GM23338 (cell line): ENCODE measurements around the gene LDHD. TPM values are rescaled to one million over a fixed set of nuclear protein-coding genes. Genes with fewer than 3 reads are reported as not detected.

Experiments used
- ATAC-seq: fragments of 200-7000 bp; cut with Tn5 transposase; 3 replicates; pipeline ENCODE4 v1.9.1; 2020
- DNase-seq: peaks from one replicate; pipeline ENCODE4 v3.0.0-alpha.2; 2015; ENCODE audit warnings: low spot score
- H2AFZ ChIP-seq: fragments of 200-600 bp; sonication (generic); 2 replicates; pipeline ENCODE4 v1.8.0; 2016; ENCODE audit warnings: antibody characterized with exemption, mild to moderate bottlenecking, moderate library complexity
- H3F3A ChIP-seq: fragments of 200-600 bp; sonication (generic); replicated peaks from 2 replicates; pipeline ENCODE4 v1.8.0; 2017; ENCODE audit warnings: antibody characterized with exemption, mixed run types, low read depth
- H3K27ac ChIP-seq: fragments of 200-600 bp; sonication (generic); 2 replicates; pipeline ENCODE4 v1.6.1; 2016; ENCODE audit warnings: low read depth
- H3K27me3 ChIP-seq: fragments of 200-600 bp; sonication (generic); 2 replicates; pipeline ENCODE4 v1.8.0; 2016; ENCODE audit warnings: mild to moderate bottlenecking, mixed run types, moderate library complexity; ENCODE audit not compliant: insufficient read depth
- H3K36me3 ChIP-seq: fragments of 200-600 bp; sonication (generic); 2 replicates; pipeline ENCODE4 v1.8.0; 2016; ENCODE audit warnings: mild to moderate bottlenecking; ENCODE audit not compliant: insufficient read depth
- H3K4me1 ChIP-seq: fragments of 200-600 bp; sonication (generic); 2 replicates; pipeline ENCODE4 v1.8.0; 2016; ENCODE audit warnings: mild to moderate bottlenecking, moderate library complexity; ENCODE audit not compliant: insufficient read depth
- H3K4me2 ChIP-seq: fragments of 200-600 bp; sonication (generic); 2 replicates; pipeline ENCODE4 v1.7.1; 2017; ENCODE audit warnings: mixed run types
- H3K4me3 ChIP-seq: fragments of 200-600 bp; sonication (generic); 2 replicates; pipeline ENCODE4 v1.6.1; 2016; ENCODE audit warnings: mixed run types
- H3K79me2 ChIP-seq: fragments of 200-600 bp; sonication (generic); replicated peaks from 2 replicates; pipeline ENCODE4 v1.8.0; 2017; ENCODE audit warnings: mild to moderate bottlenecking; ENCODE audit not compliant: insufficient read depth
- H3K9me2 ChIP-seq: fragments of 200-600 bp; sonication (generic); 2 replicates; pipeline ENCODE4 v1.8.0; 2017; ENCODE audit not compliant: insufficient read depth
- H4K20me1 ChIP-seq: fragments of 200-600 bp; sonication (generic); replicated peaks from 2 replicates; pipeline ENCODE4 v1.8.0; 2017; ENCODE audit warnings: mild to moderate bottlenecking; ENCODE audit not compliant: insufficient read depth
- H3K27ac Mint-ChIP-seq: 2 replicates; pipeline ENCODE4 v1.8.0; 2020; ENCODE audit warnings: inconsistent platforms, mild to moderate bottlenecking, moderate library complexity, mixed read lengths
- H3K27me3 Mint-ChIP-seq: 3 replicates; pipeline ENCODE4 v1.8.0; 2022; ENCODE audit warnings: low read depth, mild to moderate bottlenecking, moderate library complexity, mixed read lengths, inconsistent platforms; ENCODE audit not compliant: insufficient read depth, poor library complexity
- H3K36me3 Mint-ChIP-seq: 3 replicates; pipeline ENCODE4 v1.8.0; 2021; ENCODE audit warnings: low read depth, mild to moderate bottlenecking, inconsistent platforms, moderate library complexity, mixed read lengths
- H3K4me1 Mint-ChIP-seq: 3 replicates; pipeline ENCODE4 v1.8.0; 2020; ENCODE audit warnings: mild to moderate bottlenecking, inconsistent platforms, mixed read lengths
- H3K4me3 Mint-ChIP-seq: 3 replicates; pipeline ENCODE4 v1.8.0; 2021; ENCODE audit warnings: moderate library complexity, mild to moderate bottlenecking, inconsistent platforms, mixed read lengths
- H3K9me3 Mint-ChIP-seq: 3 replicates; pipeline ENCODE4 v1.8.0; 2020; ENCODE audit warnings: moderate library complexity, mild to moderate bottlenecking, inconsistent platforms, mixed read lengths
- CREB1 ChIP-seq: fragments of 250-450 bp; sonication (Bioruptor Pico); IDR thresholded peaks from 2 replicates; pipeline ENCODE4 v1.5.0; 2020; ENCODE audit warnings: low read depth, mild to moderate bottlenecking, moderate library complexity
- EZH2 ChIP-seq: fragments of 200-600 bp; sonication (generic); IDR thresholded peaks from one replicate; pipeline ENCODE4 v1.8.0; 2017; ENCODE audit warnings: antibody characterized with exemption, mild to moderate bottlenecking, low read depth; ENCODE audit not compliant: unreplicated experiment
- EZH2phosphoT487 ChIP-seq: fragments of 200-600 bp; sonication (generic); IDR thresholded peaks from one replicate; pipeline ENCODE4 v1.8.1; 2018; ENCODE audit warnings: antibody characterized with exemption; ENCODE audit not compliant: unreplicated experiment
- JUNB ChIP-seq: IDR thresholded peaks from one replicate; pipeline ENCODE4 v1.6.1; 2016; ENCODE audit warnings: antibody characterized with exemption; ENCODE audit not compliant: unreplicated experiment
- NANOG ChIP-seq: IDR thresholded peaks from 2 replicates; pipeline ENCODE4 v1.6.1; 2016; ENCODE audit warnings: antibody characterized with exemption, borderline replicate concordance
- POLR2AphosphoS5 ChIP-seq: IDR thresholded peaks from 2 replicates; pipeline ENCODE4 v1.6.1; 2016; ENCODE audit warnings: antibody characterized with exemption, low read depth
- STAT1 ChIP-seq: IDR thresholded peaks from one replicate; pipeline ENCODE4 v1.6.1; 2016; ENCODE audit warnings: antibody characterized with exemption; ENCODE audit not compliant: unreplicated experiment
- ZNF114 ChIP-seq: fragments of 250-450 bp; sonication (Bioruptor Pico); IDR thresholded peaks from 2 replicates; pipeline ENCODE4 v1.5.0; 2020; ENCODE audit warnings: mild to moderate bottlenecking, moderate library complexity
- ZNF331 ChIP-seq: fragments of 250-450 bp; sonication (Bioruptor Pico); IDR thresholded peaks from 2 replicates; pipeline ENCODE4 v1.5.0; 2020; ENCODE audit warnings: low read depth, mild to moderate bottlenecking, moderate library complexity
- polyA plus RNA-seq: library from polyadenylated mRNA; unstranded; fragments of >200 nt; fragmentation: Nextera tagmentation; extraction: Ambion mirVana; gene quantifications from 2 replicates; pipeline ENCODE4 v1.2.1, GENCODE V29; 2016
- total RNA-seq: library from RNA; depleted of rRNA; stranded (reverse); fragments of >200 nt; shearing (Covaris generic); gene quantifications from 2 replicates; pipeline ENCODE4 v1.2.3, GENCODE V29; 2014
- TF ChIP-seq, protein P1 (sequence below): fragments of 250-450 bp; sonication (Bioruptor Pico); IDR thresholded peaks from 2 replicates; pipeline ENCODE4 v1.5.0; 2020; ENCODE audit warnings: mild to moderate bottlenecking, moderate library complexity
- TF ChIP-seq, protein P2 (sequence below), 2 experiments: fragments of 200-600 bp in 1 of 2; sonication (generic) in 1 of 2; conservative IDR thresholded peaks; 2 replicates each; pipeline versions ENCODE4 v1.5.1 to v1.6.1; 2016 to 2017; ENCODE audit warnings: antibody characterized with exemption in 2 of 2, low read depth in 2 of 2, mild to moderate bottlenecking in 2 of 2, moderate library complexity in 1 of 2
- TF ChIP-seq, protein P3 (sequence below): IDR thresholded peaks from one replicate; pipeline ENCODE4 v1.6.1; 2018; ENCODE audit warnings: antibody characterized with exemption; ENCODE audit not compliant: unreplicated experiment
- TF ChIP-seq, protein P4 (sequence below): IDR thresholded peaks from 2 replicates; pipeline ENCODE4 v1.6.1; 2016; ENCODE audit warnings: antibody characterized with exemption

LDHD gene
- total and polyA plus RNA-seq, 2 experiments from 2014 or later = 5.0 to 7.7 TPM

DNA sequence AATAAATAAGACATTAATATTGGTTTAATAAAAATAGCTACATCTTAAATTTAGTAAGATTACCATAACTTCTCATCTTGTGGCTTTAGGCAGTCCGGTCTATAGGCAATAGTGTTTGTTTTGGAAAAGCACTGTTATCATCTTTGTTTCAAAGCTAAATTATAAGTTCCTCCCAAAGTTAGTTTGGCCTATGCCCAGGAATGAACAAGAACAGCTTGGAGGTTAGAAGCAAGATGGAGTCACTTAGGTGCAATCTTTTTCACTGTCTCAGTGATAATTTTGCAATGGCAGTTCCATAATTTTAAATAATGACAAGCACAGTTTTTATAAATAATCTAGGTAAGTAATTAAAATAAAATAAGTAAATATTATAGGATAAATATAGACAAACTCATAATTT lies 6.0 kb upstream of the LDHD start (continued):
- TF ChIP-seq, protein P1, sequence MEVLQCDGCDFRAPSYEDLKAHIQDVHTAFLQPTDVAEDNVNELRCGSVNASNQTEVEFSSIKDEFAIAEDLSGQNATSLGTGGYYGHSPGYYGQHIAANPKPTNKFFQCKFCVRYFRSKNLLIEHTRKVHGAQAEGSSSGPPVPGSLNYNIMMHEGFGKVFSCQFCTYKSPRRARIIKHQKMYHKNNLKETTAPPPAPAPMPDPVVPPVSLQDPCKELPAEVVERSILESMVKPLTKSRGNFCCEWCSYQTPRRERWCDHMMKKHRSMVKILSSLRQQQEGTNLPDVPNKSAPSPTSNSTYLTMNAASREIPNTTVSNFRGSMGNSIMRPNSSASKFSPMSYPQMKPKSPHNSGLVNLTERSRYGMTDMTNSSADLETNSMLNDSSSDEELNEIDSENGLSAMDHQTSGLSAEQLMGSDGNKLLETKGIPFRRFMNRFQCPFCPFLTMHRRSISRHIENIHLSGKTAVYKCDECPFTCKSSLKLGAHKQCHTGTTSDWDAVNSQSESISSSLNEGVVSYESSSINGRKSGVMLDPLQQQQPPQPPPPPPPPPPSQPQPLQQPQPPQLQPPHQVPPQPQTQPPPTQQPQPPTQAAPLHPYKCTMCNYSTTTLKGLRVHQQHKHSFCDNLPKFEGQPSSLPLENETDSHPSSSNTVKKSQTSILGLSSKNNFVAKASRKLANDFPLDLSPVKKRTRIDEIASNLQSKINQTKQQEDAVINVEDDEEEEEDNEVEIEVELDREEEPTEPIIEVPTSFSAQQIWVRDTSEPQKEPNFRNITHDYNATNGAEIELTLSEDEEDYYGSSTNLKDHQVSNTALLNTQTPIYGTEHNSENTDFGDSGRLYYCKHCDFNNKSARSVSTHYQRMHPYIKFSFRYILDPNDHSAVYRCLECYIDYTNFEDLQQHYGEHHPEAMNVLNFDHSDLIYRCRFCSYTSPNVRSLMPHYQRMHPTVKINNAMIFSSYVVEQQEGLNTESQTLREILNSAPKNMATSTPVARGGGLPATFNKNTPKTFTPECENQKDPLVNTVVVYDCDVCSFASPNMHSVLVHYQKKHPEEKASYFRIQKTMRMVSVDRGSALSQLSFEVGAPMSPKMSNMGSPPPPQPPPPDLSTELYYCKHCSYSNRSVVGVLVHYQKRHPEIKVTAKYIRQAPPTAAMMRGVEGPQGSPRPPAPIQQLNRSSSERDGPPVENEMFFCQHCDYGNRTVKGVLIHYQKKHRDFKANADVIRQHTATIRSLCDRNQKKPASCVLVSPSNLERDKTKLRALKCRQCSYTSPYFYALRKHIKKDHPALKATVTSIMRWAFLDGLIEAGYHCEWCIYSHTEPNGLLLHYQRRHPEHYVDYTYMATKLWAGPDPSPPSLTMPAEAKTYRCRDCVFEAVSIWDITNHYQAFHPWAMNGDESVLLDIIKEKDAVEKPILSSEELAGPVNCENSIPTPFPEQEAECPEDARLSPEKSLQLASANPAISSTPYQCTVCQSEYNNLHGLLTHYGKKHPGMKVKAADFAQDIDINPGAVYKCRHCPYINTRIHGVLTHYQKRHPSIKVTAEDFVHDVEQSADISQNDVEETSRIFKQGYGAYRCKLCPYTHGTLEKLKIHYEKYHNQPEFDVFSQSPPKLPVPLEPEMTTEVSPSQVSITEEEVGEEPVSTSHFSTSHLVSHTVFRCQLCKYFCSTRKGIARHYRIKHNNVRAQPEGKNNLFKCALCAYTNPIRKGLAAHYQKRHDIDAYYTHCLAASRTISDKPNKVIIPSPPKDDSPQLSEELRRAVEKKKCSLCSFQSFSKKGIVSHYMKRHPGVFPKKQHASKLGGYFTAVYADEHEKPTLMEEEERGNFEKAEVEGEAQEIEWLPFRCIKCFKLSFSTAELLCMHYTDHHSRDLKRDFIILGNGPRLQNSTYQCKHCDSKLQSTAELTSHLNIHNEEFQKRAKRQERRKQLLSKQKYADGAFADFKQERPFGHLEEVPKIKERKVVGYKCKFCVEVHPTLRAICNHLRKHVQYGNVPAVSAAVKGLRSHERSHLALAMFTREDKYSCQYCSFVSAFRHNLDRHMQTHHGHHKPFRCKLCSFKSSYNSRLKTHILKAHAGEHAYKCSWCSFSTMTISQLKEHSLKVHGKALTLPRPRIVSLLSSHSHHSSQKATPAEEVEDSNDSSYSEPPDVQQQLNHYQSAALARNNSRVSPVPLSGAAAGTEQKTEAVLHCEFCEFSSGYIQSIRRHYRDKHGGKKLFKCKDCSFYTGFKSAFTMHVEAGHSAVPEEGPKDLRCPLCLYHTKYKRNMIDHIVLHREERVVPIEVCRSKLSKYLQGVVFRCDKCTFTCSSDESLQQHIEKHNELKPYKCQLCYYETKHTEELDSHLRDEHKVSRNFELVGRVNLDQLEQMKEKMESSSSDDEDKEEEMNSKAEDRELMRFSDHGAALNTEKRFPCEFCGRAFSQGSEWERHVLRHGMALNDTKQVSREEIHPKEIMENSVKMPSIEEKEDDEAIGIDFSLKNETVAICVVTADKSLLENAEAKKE (CRISPR knock-in tag) = no peak
- TF ChIP-seq EZH2 = no peak

DNA sequence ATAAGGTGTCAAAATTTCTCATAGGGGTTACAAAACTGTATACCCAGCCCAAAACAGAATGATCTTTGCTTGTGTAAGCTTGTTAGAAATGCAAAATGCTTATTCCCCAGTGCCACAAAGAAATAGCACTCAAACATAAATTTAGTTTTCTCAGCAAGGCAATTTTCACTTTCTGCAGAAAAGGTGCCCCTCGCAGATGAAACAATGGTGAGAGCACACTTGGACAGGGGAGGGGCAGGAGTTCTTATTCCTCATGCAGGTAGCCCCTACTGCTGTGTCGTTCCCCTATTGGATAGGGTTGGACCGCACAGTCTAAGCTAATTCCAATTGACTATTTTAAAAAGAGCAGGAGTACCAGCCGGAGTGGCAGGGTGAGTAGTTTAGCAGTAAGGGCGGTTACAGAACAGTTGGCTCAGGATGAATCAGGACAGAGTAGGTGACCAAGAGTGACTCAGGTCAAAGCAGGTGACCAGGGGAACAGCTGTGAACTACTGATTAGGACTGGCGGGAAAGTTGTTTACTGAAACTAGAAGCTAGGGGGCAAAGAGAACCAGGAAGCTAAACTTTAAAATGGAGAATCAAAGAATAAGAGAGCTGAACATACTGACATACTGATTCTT lies 5.5 kb upstream of the LDHD start:
- H3K9me2 ChIP-seq = no peaks in the 10 kb centered on the region
- H3K4me1 Mint-ChIP-seq = peaks cover 17% of the 10 kb centered on the region
- no peak for ATAC-seq
- H3F3A ChIP-seq = no peaks in the 10 kb centered on the region
- H3K4me3 ChIP-seq = no peak overlapping the region
- H3K36me3 ChIP-seq = peaks cover 10% of the 10 kb centered on the region
- peaks cover 59% of the 10 kb centered on the region for H3K9me3 Mint-ChIP-seq
- peaks cover 22% of the 10 kb centered on the region for H3K4me1 ChIP-seq
- peaks cover 23% of the 10 kb centered on the region; the same call in 2 of the 3 replicates for H3K36me3 Mint-ChIP-seq
- no peaks in the 10 kb centered on the region for H3K79me2 ChIP-seq
- no peak for DNase-seq
- H3K27ac Mint-ChIP-seq = no peak overlapping the region
- no peaks in the 10 kb centered on the region for H4K20me1 ChIP-seq
- H3K4me2 ChIP-seq = no peak overlapping the region
- H3K27me3 Mint-ChIP-seq = peaks cover 2% of the 10 kb centered on the region
- H2AFZ ChIP-seq = no peak overlapping the region
- no peaks in the 10 kb centered on the region for H3K27me3 ChIP-seq
- H3K4me3 Mint-ChIP-seq = no peak overlapping the region
- no peak overlapping the region for H3K27ac ChIP-seq
- TF ChIP-seq, protein P2, sequence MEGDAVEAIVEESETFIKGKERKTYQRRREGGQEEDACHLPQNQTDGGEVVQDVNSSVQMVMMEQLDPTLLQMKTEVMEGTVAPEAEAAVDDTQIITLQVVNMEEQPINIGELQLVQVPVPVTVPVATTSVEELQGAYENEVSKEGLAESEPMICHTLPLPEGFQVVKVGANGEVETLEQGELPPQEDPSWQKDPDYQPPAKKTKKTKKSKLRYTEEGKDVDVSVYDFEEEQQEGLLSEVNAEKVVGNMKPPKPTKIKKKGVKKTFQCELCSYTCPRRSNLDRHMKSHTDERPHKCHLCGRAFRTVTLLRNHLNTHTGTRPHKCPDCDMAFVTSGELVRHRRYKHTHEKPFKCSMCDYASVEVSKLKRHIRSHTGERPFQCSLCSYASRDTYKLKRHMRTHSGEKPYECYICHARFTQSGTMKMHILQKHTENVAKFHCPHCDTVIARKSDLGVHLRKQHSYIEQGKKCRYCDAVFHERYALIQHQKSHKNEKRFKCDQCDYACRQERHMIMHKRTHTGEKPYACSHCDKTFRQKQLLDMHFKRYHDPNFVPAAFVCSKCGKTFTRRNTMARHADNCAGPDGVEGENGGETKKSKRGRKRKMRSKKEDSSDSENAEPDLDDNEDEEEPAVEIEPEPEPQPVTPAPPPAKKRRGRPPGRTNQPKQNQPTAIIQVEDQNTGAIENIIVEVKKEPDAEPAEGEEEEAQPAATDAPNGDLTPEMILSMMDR (conservative IDR thresholded peaks at IDR 0.05; ENCODE audit: low read depth in 2 of 2) = no peak
- TF ChIP-seq ZNF114 (no peak), ZNF331 (CRISPR knock-in tag) (no peak), EZH2phosphoT487 (no peak), STAT1 (no peak), CREB1 (CRISPR knock-in tag) (no peak), POLR2AphosphoS5 (no peak), EZH2 (no peak), NANOG (no peak), JUNB (no peak)
- TF ChIP-seq, protein P3, sequence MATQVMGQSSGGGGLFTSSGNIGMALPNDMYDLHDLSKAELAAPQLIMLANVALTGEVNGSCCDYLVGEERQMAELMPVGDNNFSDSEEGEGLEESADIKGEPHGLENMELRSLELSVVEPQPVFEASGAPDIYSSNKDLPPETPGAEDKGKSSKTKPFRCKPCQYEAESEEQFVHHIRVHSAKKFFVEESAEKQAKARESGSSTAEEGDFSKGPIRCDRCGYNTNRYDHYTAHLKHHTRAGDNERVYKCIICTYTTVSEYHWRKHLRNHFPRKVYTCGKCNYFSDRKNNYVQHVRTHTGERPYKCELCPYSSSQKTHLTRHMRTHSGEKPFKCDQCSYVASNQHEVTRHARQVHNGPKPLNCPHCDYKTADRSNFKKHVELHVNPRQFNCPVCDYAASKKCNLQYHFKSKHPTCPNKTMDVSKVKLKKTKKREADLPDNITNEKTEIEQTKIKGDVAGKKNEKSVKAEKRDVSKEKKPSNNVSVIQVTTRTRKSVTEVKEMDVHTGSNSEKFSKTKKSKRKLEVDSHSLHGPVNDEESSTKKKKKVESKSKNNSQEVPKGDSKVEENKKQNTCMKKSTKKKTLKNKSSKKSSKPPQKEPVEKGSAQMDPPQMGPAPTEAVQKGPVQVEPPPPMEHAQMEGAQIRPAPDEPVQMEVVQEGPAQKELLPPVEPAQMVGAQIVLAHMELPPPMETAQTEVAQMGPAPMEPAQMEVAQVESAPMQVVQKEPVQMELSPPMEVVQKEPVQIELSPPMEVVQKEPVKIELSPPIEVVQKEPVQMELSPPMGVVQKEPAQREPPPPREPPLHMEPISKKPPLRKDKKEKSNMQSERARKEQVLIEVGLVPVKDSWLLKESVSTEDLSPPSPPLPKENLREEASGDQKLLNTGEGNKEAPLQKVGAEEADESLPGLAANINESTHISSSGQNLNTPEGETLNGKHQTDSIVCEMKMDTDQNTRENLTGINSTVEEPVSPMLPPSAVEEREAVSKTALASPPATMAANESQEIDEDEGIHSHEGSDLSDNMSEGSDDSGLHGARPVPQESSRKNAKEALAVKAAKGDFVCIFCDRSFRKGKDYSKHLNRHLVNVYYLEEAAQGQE = no peak
- TF ChIP-seq, protein P4, sequence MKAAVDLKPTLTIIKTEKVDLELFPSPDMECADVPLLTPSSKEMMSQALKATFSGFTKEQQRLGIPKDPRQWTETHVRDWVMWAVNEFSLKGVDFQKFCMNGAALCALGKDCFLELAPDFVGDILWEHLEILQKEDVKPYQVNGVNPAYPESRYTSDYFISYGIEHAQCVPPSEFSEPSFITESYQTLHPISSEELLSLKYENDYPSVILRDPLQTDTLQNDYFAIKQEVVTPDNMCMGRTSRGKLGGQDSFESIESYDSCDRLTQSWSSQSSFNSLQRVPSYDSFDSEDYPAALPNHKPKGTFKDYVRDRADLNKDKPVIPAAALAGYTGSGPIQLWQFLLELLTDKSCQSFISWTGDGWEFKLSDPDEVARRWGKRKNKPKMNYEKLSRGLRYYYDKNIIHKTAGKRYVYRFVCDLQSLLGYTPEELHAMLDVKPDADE = no peak
